CD14-positive monocyte (primary cell): ENCODE data around the gene RHNO1. TPM values are rescaled to one million over a fixed set of nuclear protein-coding genes. Genes with fewer than 3 reads are reported as not detected.

Source experiments
- DNase-seq, 3 donors: peaks; one replicate each; pipeline ENCODE4 v3.0.0-alpha.2; 2011 to 2022
- H2AFZ ChIP-seq: 2 replicates; pipeline ENCODE4 v1.6.0; 2012; ENCODE audit warnings: mild to moderate bottlenecking, low read depth, low read length, inconsistent platforms; ENCODE audit not compliant: insufficient read depth, poor library complexity, severe bottlenecking
- H3K27ac ChIP-seq, 2 donors: 1 replicate in 1 of 2; 2 replicates in 1 of 2; pipeline ENCODE4 v1.5.1; 2012 to 2013; ENCODE audit warnings: low read length in 2 of 2, control low read depth in 1 of 2, inconsistent platforms in 1 of 2, low read depth in 1 of 2, mild to moderate bottlenecking in 1 of 2
- H3K27me3 ChIP-seq, 2 donors: one replicate each; pipeline versions ENCODE4 v1.6.0 to v1.6.1; 2011 to 2013; ENCODE audit warnings: low read length in 2 of 2; ENCODE audit not compliant: control insufficient read depth in 2 of 2, insufficient read depth in 2 of 2
- H3K36me3 ChIP-seq, 2 donors: replicated peaks in 1 of 2; 1 replicate in 1 of 2; 2 replicates in 1 of 2; pipeline versions ENCODE4 v1.5.1 to v1.6.1; 2012 to 2013; ENCODE audit warnings: low read length in 2 of 2, control low read depth in 1 of 2, inconsistent platforms in 1 of 2, mild to moderate bottlenecking in 1 of 2; ENCODE audit not compliant: insufficient read depth in 2 of 2, control insufficient read depth in 1 of 2
- H3K4me1 ChIP-seq, 2 donors: 1 replicate in 1 of 2; 2 replicates in 1 of 2; pipeline versions ENCODE4 v1.5.1 to v1.6.1; 2012 to 2013; ENCODE audit warnings: low read length in 2 of 2, control low read depth in 1 of 2, inconsistent platforms in 1 of 2, mild to moderate bottlenecking in 1 of 2, moderate library complexity in 1 of 2; ENCODE audit not compliant: insufficient read depth in 2 of 2, control insufficient read depth in 1 of 2
- H3K4me2 ChIP-seq: replicated peaks from 2 replicates; pipeline ENCODE3; 2012; ENCODE audit warnings: low read length, moderate library complexity, mild to moderate bottlenecking; ENCODE audit not compliant: poor library complexity, severe bottlenecking; ENCODE audit errors: extremely low read depth
- H3K4me3 ChIP-seq, 3 experiments: fragments of 200-600 bp in 1 of 3; sonication (generic) in 1 of 3; replicated peaks in 1 of 3; 1 replicate in 2 of 3; 2 replicates in 1 of 3; pipeline ENCODE4 v1.5.1; 2011 to 2013; ENCODE audit warnings: low read length in 3 of 3, mild to moderate bottlenecking in 3 of 3, control low read depth in 2 of 3, low read depth in 2 of 3, inconsistent platforms in 1 of 3, moderate library complexity in 1 of 3
- H3K79me2 ChIP-seq: 2 replicates; pipeline ENCODE4 v1.6.0; 2012; ENCODE audit warnings: mild to moderate bottlenecking, control low read depth, inconsistent platforms, low read length, moderate library complexity; ENCODE audit not compliant: insufficient read depth
- H3K9ac ChIP-seq: 2 replicates; pipeline ENCODE4 v1.6.0; 2017; ENCODE audit warnings: low read length, mild to moderate bottlenecking; ENCODE audit not compliant: insufficient read depth, poor library complexity, severe bottlenecking
- H3K9me3 ChIP-seq, 2 donors: replicated peaks in 1 of 2; 1 replicate in 1 of 2; 2 replicates in 1 of 2; pipeline versions ENCODE4 v1.5.1 to v1.6.1; 2012 to 2013; ENCODE audit warnings: low read length in 2 of 2, control low read depth in 1 of 2; ENCODE audit not compliant: control insufficient read depth in 1 of 2, insufficient read depth in 1 of 2
- H4K20me1 ChIP-seq: 2 replicates; pipeline ENCODE4 v1.6.0; 2012; ENCODE audit warnings: mild to moderate bottlenecking, low read length, control low read depth, moderate library complexity; ENCODE audit not compliant: insufficient read depth
- H3K27ac Mint-ChIP-seq, 7 donors: one replicate each; pipeline ENCODE4 v1.8.0; 2020; ENCODE audit warnings: mild to moderate bottlenecking in 7 of 7, mixed read lengths in 7 of 7, moderate library complexity in 6 of 7, inconsistent platforms in 2 of 7
- H3K27me3 Mint-ChIP-seq, 3 donors: one replicate each; pipeline ENCODE4 v1.8.0; 2021 to 2022; ENCODE audit warnings: low read depth in 3 of 3, mild to moderate bottlenecking in 3 of 3, mixed read lengths in 3 of 3, moderate library complexity in 3 of 3, inconsistent platforms in 1 of 3
- H3K36me3 Mint-ChIP-seq, 2 donors: one replicate each; pipeline ENCODE4 v1.8.0; 2020; ENCODE audit warnings: mixed read lengths in 2 of 2, inconsistent platforms in 1 of 2, mild to moderate bottlenecking in 1 of 2
- H3K4me1 Mint-ChIP-seq: one replicate; pipeline ENCODE4 v1.8.0; 2020; ENCODE audit warnings: mild to moderate bottlenecking, mixed read lengths
- H3K4me3 Mint-ChIP-seq, 2 donors: one replicate each; pipeline ENCODE4 v1.8.0; 2020; ENCODE audit warnings: mild to moderate bottlenecking in 2 of 2, mixed read lengths in 2 of 2, moderate library complexity in 1 of 2
- H3K9me3 Mint-ChIP-seq, 7 donors: one replicate each; pipeline ENCODE4 v1.8.0; 2020 to 2022; ENCODE audit warnings: mixed read lengths in 7 of 7, mild to moderate bottlenecking in 6 of 7, moderate library complexity in 6 of 7, inconsistent platforms in 2 of 7
- CTCF ChIP-seq: fragments of 200-600 bp; IDR thresholded peaks from one replicate; pipeline ENCODE4 v1.8.0; 2022; ENCODE audit warnings: antibody characterized with exemption, mild to moderate bottlenecking
- whole genome bisulfite sequencing: methylation state at CpG from one replicate; pipeline ENCODE4 v1.1.5; 2013; ENCODE audit warnings: missing lambda C conversion rate; ENCODE audit not compliant: insufficient coverage; 5-methylcytosine and 5-hydroxymethylcytosine counted together
- intact Hi-C, 2 donors: fragments of 100-400 bp; cut with micrococcal nuclease; formaldehyde crosslinking; loops; one replicate each; pipeline versions ENCODE4 v1.15.0 to v1.15.1; 2023
- polyA plus RNA-seq, 3 donors: library from polyadenylated mRNA; depleted of rRNA in 1 of 3; unstranded in 2 of 3; stranded (reverse) in 1 of 3; fragments of 300-500 nt in 2 of 3; fragments of >200 nt in 1 of 3; fragmentation: Illumina TruSeq in 2 of 3; gene quantifications; 1 replicate in 2 of 3; 2 replicates in 1 of 3; pipeline ENCODE4 v1.2.3, GENCODE V29; 2012 to 2021

The RHNO1 gene
- polyA plus RNA-seq, 3 donors = 10.2 to 24.7 (median 19.8) TPM

- H3K36me3 Mint-ChIP-seq = peaks cover 28 to 47% of the 10 kb centered on the region in 2 donors
- Histone ChIP-seq H3K4me1 (no peaks in the 10 kb centered on the region), H3K27ac (no peak overlapping the region), H4K20me1 (no peaks in the 10 kb centered on the region), H3K27me3 (no peaks in the 10 kb centered on the region), H3K9ac (no peak overlapping the region), H3K4me3 (no peak overlapping the region), H3K79me2 (no peaks in the 10 kb centered on the region), H3K36me3 (peaks cover 20 to 32% of the 10 kb centered on the region in 2 donors), H2AFZ (no peak overlapping the region), H3K4me2 (no peak overlapping the region), H3K9me3 (no peaks in the 10 kb centered on the region)
- 94% methylated on average over 16 of the region's 25 CpGs for WGBS
- no peak overlapping the region for H3K27ac Mint-ChIP-seq
- H3K4me1 Mint-ChIP-seq = peaks cover 4% of the 10 kb centered on the region
- no peak for DNase-seq
- peaks cover 0 to 2% (median 1%) of the 10 kb centered on the region in 3 donors for H3K27me3 Mint-ChIP-seq
- no peak overlapping the region for H3K4me3 Mint-ChIP-seq
- peaks cover 0 to 2% (median 0%) of the 10 kb centered on the region in 7 donors for H3K9me3 Mint-ChIP-seq
- no peak for TF ChIP-seq CTCF
- intact Hi-C loops = loop anchor here (10.0 kb wide), 3 partner anchors 90 to 190 kb away; no protein-coding TSS in a partner anchor
Measured at GRCh38 chr12:2854669-2855453, 22.2 kb upstream of the RHNO1 start.

- intact Hi-C loops = loop anchor here (10.0 kb wide), 3 partner anchors 89 to 189 kb away; no protein-coding TSS in a partner anchor
Measured at GRCh38 chr12:2855546-2855945, 21.5 kb upstream of the RHNO1 start.

More at GRCh38 chr12:2855546-2855945, 21.5 kb upstream of the RHNO1 start:
- H3K27me3 Mint-ChIP-seq = peaks cover 0 to 2% (median 1%) of the 10 kb centered on the region in 3 donors
- H3K36me3 Mint-ChIP-seq = peaks cover 33 to 48% of the 10 kb centered on the region in 2 donors
- H3K4me2 ChIP-seq = no peak overlapping the region
- no peaks in the 10 kb centered on the region for H3K9me3 ChIP-seq
- no peak overlapping the region for H3K27ac ChIP-seq
- no peak for TF ChIP-seq CTCF
- H3K4me3 Mint-ChIP-seq = no peak overlapping the region
- no peaks in the 10 kb centered on the region for H3K79me2 ChIP-seq
- H3K36me3 ChIP-seq = peaks cover 20 to 39% of the 10 kb centered on the region in 2 donors
- no peak overlapping the region for H3K27ac Mint-ChIP-seq
- 84% methylated on average over 6 of the region's 7 CpGs for WGBS
- DNase-seq = no peak
- H2AFZ ChIP-seq = no peak overlapping the region
- no peak overlapping the region for H3K4me3 ChIP-seq
- H3K9me3 Mint-ChIP-seq = peaks cover 0 to 2% (median 0%) of the 10 kb centered on the region in 7 donors
- H3K9ac ChIP-seq = no peak overlapping the region
- H3K27me3 ChIP-seq = no peaks in the 10 kb centered on the region
- no peaks in the 10 kb centered on the region for H4K20me1 ChIP-seq
- peaks cover 4% of the 10 kb centered on the region for H3K4me1 Mint-ChIP-seq
- H3K4me1 ChIP-seq = no peaks in the 10 kb centered on the region
